HG03460 (cell line): ENCODE data around the gene CADPS.

Experiments
- ATAC-seq: cut with Tn5 transposase; IDR thresholded peaks from one replicate; pipeline ENCODE4 v1.9.1; 2021; ENCODE audit not compliant: unreplicated experiment

Gene CADPS

GRCh38 chr3:62364191-62364590 lies 511.0 kb downstream of the CADPS start:
- ATAC-seq, result no peak

GRCh38 chr3:62363275-62363674 lies 511.9 kb downstream of the CADPS start:
- ATAC-seq, result no peak

GRCh38 chr3:62361824-62362223 lies 513.4 kb downstream of the CADPS start:
- peak; percentile 20 for ATAC-seq

- peak; percentile 96 for ATAC-seq
Observed at GRCh38 chr3:62361261-62361660, 514.0 kb downstream of the CADPS start.

- ATAC-seq, result no peak
Observed at GRCh38 chr3:62359531-62359930, 515.7 kb downstream of the CADPS start.

GRCh38 chr3:62356356-62356755 lies 518.9 kb downstream of the CADPS start:
- no peak for ATAC-seq

- ATAC-seq, result no peak
Observed at GRCh38 chr3:62355703-62356102, 519.5 kb downstream of the CADPS start.
